Ishikawa (cell line): ENCODE measurements around the gene RIPOR3.

Experiments used
- EP300 ChIP-seq: IDR thresholded peaks from 2 replicates; pipeline ENCODE4 v1.6.1; 2012; ENCODE audit warnings: borderline replicate concordance
- TAF1 ChIP-seq: IDR thresholded peaks from 2 replicates; pipeline ENCODE4 v1.6.1; 2012; ENCODE audit warnings: low read depth, mild to moderate bottlenecking
- TCF12 ChIP-seq: IDR thresholded peaks from 2 replicates; pipeline ENCODE4 v1.6.1; 2012; ENCODE audit warnings: low read depth
- YY1 ChIP-seq: IDR thresholded peaks from 2 replicates; pipeline ENCODE4 v1.6.1; 2012; ENCODE audit warnings: low read depth

DNA sequence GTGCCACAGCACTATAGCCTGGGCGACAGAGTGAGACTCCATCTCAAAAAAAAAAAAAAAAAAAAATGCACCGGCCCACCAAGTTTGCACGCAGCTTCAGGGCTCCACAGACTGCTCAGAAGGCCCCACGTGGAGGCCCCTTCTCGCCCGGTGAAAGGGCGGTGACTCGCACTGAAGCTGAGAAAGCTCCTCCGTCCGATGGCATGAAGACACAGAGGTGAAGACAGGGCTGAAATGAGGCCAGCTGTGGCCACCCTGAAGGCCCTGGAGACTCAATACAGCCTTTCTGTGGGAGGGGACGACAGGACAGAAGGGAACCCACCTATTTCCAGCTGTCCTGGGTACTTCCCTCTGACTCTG, 97.1 kb downstream of the RIPOR3 start:
- TF ChIP-seq TAF1 (no peak), YY1 (no peak), TCF12 (no peak), EP300 (no peak)
